Stimulated activated CD4-positive, alpha-beta T cell treated with anti-CD3 and anti-CD28 coated beads, Interleukin-15, amount 100 ng/mL, for 24 hours (primary cell): ENCODE data around the gene RYR1.
A peak's percentile ranks its signal among the peaks of the same experiment; 100 is the strongest.
"Not testable (repeated sequence)": the region's sequence is repeated elsewhere in the genome, so short reads cannot be mapped to it uniquely, and the experiment has no call there.

ENCODE experiments used
- DNase-seq: peaks from one replicate; pipeline ENCODE4 v3.0.0-alpha.2; 2020

Gene RYR1

GRCh38 chr19:38496116-38496515 is 62.6 kb downstream of the RYR1 start:
- no peak for DNase-seq

DNA sequence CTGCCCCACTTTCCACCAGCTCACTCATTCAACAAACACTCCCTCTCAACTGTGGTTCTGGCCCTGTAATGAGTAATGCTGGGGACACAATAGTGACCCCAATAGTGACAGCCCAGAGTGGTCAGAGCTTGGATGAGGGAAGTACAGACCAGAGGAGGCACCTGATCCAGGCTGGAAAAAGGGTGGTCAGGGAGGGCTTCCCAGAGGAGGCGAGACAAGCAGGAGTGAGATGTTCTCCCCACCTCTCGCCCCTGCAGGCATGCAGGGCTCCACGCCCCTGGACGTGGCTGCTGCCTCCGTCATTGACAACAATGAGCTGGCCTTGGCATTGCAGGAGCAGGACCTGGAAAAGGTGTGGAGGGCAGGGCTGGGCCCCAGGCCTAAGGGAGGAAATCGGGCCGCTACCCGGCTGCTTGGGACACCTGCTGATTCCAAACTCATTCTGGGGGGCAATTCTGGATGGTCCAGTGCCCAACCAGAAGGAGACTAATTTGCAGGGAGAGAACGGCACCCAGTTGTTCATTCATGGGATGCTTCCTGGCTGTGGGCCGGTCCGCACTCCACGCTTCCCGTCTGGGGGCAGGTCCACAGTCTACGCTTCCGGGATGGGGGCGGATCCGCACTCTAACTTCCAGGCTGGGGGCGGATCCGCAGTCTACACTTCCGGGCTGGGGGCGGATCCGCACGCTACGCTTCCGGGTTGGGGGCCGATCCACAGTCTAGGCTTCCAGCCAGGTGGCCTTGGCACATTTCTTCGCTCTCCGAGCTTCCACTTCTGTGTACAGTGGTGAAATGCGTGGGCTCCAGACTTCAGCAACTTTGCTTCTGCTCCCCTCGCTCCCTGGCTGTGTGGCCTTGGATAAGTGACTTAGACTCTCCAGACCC is 63.4 kb downstream of the RYR1 start:
- no peak for DNase-seq

DNA sequence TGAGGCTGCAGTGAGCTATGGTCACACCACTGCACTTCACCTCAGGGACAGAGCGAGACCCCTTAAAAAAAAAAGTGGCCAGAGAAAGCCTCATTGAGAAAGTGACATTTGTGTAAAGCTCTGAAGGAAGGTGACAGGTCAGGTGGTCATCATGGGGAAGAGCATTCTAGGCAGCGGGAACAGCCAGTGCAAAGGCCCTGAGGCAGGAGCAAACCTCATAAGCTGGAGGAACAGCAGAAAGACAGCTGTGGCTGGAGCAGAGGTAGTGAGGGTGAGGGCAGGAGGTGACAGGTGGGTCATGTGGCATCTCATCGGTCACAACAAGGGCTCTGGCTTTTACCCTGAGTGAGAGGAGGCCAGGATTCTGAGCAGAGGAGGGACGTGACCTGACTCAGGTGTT is 64.4 kb downstream of the RYR1 start:
- no peak for DNase-seq

DNA sequence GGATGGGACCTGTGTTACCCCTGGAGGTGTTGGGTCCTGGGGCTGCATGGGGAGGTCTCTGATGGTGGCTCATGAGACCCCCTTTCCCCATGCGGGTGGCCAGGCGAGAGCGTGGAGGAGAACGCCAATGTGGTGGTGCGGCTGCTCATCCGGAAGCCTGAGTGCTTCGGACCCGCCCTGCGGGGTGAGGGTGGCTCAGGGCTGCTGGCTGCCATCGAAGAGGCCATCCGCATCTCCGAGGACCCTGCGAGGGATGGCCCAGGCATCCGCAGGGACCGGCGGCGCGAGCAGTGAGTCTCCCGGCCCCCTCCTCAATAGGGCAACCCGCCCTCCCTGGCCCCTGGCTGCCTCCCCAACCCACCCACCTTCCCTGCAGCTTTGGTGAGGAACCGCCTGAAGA is 66.0 kb downstream of the RYR1 start:
- DNase-seq, result no peak

DNA sequence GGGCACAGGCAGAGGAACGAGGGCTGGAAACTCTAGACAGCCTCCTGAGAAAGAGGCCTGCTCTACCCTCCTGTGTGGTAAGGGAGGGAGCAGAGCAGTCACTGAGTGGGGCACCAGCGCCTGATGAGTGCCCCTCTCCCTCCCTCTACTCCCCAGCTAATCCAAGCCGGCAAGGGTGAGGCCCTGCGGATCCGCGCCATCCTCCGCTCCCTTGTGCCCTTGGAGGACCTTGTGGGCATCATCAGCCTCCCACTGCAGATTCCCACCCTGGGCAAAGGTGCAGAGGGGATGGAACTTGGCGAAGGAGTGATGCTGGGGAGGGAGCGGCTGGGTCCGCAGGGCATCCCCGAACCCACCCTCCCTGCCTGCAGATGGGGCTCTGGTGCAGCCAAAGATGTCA is 67.0 kb downstream of the RYR1 start:
- DNase-seq, result no peak

DNA sequence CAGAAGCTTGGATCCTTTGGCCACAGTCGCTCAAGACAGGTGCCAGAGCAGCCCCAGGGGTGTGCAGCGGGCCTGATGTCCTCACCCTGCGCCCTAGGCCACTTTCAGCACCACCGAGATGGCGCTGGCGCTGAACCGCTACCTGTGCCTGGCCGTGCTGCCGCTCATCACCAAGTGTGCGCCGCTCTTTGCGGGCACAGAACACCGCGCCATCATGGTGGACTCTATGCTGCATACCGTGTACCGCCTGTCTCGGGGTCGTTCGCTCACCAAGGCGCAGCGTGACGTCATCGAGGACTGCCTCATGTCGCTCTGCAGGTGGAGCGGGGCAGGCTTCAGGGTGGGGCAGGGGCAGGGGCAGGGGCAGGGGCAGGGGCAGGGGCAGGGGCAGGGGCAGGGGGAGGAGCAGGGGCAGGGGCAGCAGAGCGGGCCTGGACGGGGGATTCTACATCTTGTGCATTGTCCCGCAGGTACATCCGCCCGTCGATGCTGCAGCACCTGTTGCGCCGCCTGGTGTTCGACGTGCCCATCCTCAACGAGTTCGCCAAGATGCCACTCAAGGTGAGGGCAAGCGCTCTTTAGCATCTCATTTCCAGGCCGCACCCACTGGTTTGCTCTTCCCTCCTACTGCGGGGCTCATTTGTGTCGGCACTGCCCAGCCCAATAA is 69.1 kb downstream of the RYR1 start:
- no peak for DNase-seq

DNA sequence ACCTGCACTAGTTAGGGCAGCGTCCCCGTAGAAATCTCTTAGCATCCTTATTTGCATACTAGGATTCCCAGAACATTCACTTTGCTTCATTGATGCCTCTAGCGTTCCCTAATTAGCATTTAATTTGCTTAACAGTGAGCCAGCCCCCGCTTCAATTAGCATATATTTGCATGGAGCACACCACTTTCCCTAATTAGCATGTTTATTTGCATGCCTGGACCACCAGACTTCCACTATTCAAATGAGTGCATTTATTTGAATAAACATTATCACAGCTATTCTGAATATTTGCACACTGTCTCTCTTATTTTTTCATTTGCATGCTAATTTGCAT is 69.6 kb downstream of the RYR1 start:
- DNase-seq, result no peak

DNA sequence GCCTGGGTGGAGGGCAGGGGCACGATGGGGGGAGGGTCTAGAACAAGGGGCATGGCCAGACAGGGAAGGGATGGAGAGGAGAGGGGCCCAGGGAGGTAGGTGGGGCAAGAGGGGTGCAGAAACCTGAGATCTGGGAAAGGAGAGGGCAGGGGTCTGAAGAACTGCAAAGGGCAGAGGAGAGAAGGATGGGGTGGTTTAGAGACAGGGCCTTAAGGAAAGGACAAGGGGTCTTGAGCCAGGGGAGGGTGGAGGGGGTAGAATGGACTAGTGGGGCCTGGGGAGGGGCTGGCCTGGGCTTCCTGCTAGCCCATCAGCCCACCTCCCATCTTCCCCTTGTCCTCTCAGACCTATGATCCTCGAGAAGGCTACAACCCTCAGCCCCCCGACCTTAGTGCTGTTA is 72.5 kb downstream of the RYR1 start:
- no peak for DNase-seq

GRCh38 chr19:38506375-38506722 is 72.9 kb downstream of the RYR1 start:
- DNase-seq, result no peak

- DNase-seq, result peak; percentile 95
These were observed 73.4 kb downstream of the RYR1 start for GRCh38 chr19:38506723-38507550.

DNA sequence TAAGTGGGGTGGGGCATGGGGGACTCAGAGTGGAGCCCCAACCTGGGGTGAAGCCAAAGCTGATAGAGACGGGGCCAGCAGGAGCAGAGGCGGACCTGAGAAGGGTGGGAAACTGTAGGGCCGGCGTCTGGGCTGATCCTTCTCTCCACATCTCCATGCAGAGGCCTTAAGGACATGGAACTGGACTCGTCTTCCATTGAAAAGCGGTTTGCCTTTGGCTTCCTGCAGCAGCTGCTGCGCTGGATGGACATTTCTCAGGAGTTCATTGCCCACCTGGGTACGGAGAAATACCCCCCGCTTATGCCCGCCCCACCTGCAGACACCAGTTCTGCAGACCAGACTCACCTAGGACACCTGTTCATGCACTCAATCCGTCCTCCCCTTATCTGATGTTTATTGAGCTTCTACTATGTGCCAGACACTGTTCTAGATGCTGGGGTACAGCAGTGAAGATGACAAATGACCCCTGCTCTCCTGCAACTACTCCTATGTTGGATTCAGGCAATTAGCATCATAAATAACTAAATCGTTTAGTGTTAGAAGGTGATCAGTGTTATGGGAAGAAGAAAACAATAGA is 74.1 kb downstream of the RYR1 start:
- DNase-seq, result no peak

GRCh38 chr19:38508507-38508906 is 75.0 kb downstream of the RYR1 start:
- DNase-seq, result no peak

- DNase-seq, result no peak
These were observed 75.5 kb downstream of the RYR1 start for GRCh38 chr19:38509027-38509426.

DNA sequence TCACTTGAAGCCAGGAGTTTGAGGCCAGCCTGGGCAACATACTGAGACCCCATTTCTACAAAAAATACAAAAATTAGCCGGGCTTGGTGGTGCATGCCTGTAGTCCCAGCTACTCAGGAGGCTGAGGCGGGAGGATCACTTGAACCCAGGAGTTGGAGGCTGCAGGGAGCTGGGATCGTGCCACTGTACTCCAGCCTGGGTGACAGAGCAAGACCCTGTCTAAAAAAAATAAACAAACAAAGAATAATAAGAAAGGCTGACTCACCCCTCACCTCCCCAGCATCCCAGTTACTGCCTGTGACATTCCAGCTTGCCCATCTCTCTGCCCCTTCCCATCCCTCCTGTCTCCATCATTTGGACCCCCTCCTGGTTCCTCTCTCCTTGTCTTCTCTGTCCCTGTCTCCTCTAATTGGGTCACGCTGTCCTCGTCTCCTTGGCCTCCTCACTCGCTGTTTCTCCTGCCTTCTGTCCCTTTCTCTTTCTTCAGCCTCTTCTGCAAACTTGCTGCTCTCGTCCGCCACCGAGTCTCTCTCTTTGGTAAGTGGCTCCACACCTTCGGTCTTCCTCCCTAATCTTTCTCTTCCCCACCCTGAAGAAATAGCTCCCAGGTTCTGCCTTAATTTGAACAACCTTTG is 77.7 kb downstream of the RYR1 start:
- no peak for DNase-seq

DNA sequence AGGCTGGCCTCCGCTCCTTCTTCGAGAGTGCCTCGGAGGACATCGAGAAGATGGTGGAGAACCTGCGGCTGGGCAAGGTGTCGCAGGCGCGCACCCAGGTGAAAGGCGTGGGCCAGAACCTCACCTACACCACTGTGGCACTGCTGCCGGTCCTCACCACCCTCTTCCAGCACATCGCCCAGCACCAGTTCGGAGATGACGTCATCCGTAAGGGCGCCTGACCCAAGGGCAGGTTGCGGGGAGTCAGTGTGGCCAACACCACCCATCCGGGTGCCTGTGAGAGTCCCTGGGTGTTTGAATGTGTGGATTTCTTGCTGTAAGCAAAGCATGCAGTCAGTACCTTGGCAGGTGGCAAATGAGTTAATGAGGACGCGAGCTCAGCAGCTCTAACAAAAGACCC is 78.8 kb downstream of the RYR1 start:
- no peak for DNase-seq

GRCh38 chr19:38513156-38513555 is 79.7 kb downstream of the RYR1 start:
- DNase-seq, result not testable (repeated sequence)

DNA sequence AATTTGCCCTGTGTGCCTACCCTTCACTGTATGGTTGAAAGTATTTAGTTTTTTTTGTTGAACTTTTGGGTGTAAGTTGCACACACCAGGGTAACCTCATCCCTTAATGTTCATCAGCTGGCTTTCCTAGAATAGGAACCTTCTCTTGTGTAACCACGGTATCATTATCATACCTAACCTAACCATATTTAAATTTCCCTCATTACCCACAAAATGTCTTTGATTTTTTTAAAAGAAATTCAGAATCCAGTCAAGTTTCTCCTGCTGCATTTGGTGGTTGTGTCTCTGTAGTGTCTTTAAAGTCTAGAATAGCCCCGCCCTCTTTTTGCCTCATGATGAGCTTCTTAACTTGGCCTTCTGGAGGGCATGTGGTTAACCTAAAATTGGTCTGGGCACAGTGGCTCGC is 80.3 kb downstream of the RYR1 start:
- no peak for DNase-seq

- DNase-seq, result peak; percentile 81
These were observed 81.5 kb downstream of the RYR1 start for GRCh38 chr19:38514812-38515633.

GRCh38 chr19:38515896-38516295 is 82.4 kb downstream of the RYR1 start:
- DNase-seq, result no peak

DNA sequence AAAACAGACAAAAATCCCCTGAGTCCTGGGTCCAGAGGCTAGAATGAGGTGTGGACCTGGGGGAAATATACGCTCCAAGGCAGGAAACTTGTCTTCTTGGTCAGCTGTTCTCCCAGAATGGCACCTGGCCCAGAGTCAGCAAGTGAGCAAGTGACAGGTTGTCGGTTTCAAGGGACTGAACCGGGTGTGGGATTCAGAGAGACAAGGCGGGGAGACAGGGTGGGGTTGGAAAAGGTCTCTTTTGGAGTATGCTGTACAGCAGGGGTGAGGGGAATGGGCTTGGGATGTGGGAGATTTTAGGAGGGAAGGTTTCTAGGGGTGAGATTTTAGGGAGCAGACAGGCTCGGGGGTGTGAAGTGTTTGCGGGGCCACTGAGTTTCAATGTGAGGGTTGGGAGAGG is 83.3 kb downstream of the RYR1 start:
- DNase-seq, result no peak

DNA sequence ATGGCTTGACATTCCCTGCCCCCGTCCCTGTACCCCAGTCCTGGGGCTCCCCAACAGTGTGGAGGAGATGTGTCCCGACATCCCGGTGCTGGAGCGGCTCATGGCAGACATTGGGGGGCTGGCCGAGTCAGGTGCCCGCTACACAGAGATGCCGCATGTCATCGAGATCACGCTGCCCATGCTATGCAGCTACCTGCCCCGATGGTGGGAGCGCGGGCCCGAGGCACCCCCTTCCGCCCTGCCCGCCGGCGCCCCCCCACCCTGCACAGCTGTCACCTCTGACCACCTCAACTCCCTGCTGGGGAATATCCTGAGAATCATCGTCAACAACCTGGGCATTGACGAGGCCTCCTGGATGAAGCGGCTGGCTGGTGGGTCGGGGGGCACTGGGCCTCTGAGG is 83.8 kb downstream of the RYR1 start:
- DNase-seq, result no peak

DNA sequence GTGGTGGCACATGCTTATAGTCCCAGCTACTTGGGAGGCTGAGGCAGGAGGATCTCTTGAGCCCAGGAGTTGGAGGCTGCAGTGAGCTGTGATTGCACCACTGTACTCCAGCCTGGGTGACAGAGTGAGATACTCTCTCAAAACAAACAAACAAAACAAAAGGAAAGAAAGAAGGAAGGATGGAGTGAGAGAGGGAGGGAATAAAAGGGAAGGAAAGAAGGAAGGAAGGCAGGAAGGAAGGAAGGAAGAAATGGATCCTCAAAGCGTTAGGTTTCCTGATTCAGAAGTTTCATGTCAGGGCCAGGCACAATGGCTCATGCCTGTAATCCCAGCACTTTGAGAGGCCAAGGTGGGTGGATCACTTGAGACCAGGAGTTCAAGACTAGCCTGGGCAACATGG is 84.5 kb downstream of the RYR1 start:
- DNase-seq, result not testable (repeated sequence)
